ENCODE measurements around the gene CCDC107.

GRCh38 chr9:35690614-35691333 is 32.7 kb downstream of the CCDC107 start:
- TF ChIP-seq ARNT (IDR thresholded peaks at IDR 0.05) (no peak), ZNF384 (IDR thresholded peaks at IDR 0.05) (no peak), ELF4 (IDR thresholded peaks at IDR 0.05) (no peak), SP1 (IDR thresholded peaks at IDR 0.05) (no peak), CTBP1 (IDR thresholded peaks at IDR 0.05; ENCODE audit: borderline replicate concordance) (no peak), FOXM1 (IDR thresholded peaks at IDR 0.05; ENCODE audit: borderline replicate concordance) (no peak), TARDBP (IDR thresholded peaks at IDR 0.05) (no peak), SUZ12 (IDR thresholded peaks at IDR 0.05) (no peak), HDGF (IDR thresholded peaks at IDR 0.05; ENCODE audit: borderline replicate concordance) (no peak), L3MBTL2 (conservative IDR thresholded peaks at IDR 0.05) (0 out of 2 replicates have a peak, but pooled peaks have one; percentile 50)

Data from HEK293T (cell line).